AG08395 (cell line): Measurements from ENCODE around the gene DNM3.

Experiments
- DNase-seq: peaks from one replicate; pipeline ENCODE4 v3.0.0; 2012; ENCODE audit warnings: mixed read lengths, low spot score

The DNM3 gene

DNA sequence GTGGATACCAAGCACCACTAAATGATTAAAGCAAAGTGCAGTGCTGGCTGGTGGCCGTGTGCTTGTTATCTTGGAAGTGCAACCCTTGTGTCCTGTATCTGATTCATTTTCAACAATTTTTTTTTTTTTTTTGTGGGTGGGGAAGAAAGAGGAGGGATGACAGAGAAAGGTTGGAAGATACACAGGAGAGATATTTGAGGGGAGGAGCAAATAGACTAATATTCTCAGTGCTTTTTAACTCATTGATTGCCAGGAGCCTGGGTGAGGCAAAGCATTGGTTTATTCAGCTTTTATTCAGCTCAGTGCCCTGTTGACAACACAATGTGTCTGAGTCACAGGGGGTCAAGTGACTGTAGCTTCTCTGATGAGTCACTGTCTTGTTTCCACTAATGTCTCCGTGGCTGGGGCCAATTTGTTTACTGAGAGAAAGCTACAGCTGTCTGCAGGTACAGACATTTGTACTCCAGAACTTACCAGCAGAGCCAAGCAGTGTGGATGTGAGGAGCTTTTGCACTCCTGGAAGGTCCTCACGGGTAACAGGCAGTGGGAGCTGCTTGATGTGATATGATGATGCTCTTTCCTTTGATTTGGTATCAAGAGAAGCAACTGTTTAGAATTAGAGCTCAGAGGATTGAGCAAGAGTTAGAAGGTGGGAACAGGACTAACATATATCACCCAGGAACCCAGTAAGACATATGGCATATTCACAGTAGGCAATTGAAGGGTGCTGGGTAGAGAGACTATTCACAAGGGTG is 23.6 kb upstream of the DNM3 start:
- DNase-seq, result peak; percentile 91

DNA sequence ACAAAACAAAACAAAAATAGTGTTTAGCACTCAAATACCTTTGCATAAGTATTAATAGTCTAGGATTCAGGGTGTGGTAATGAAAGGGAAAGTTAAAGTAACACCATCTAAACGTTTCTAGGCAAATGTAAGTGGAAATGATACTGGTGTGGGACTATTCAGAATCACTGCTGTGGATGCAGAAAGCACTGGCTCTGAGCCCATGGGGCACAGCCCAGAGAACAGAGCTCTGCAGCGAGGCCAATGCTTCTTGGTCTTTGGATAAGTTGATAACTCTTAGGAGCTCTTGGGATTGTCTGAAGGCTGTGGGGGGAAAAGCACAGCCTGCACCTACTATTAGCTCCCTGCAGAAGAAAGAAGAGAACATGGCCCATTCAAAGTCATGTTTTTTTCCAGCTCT is 21.4 kb upstream of the DNM3 start:
- no peak for DNase-seq

DNA sequence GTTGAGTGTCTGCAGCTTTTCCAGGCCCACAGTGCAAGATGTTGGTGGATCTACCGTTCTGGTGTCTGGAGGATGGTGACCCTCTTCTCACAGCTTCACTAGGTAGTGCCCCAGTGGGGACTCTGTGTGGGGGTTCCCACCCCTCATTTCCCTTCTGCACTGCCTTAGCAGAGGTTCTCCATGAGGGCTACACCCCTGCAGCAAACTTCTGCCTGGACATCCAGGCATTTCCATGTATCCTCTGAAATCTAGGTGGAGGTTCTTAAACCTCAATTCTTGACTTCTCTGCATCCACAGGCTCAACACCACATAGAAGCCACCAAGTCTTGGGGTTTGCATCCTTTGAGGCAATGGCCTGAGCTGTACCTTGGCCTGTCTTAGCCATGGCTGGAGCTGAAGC is 14.3 kb upstream of the DNM3 start:
- DNase-seq, result no peak

DNA sequence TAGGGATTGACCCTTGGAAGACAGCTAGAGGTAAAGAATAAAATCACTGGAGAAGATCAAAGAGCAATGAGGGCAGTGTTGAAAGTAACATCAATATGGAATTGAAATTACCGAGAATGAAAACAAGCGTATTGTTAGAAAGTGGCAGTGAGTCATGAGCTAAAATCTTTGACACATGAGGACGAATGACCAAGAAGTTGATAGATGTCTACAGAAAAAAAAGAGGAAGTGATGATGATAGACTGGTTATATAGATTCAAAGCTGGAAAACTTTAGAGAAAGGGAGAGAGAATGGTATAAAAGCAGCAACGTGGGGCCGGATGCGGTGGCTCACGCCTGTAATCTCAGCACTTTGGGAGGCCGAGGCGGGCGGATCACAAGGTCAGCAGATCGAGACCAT is 12.5 kb upstream of the DNM3 start:
- DNase-seq, result no peak

DNA sequence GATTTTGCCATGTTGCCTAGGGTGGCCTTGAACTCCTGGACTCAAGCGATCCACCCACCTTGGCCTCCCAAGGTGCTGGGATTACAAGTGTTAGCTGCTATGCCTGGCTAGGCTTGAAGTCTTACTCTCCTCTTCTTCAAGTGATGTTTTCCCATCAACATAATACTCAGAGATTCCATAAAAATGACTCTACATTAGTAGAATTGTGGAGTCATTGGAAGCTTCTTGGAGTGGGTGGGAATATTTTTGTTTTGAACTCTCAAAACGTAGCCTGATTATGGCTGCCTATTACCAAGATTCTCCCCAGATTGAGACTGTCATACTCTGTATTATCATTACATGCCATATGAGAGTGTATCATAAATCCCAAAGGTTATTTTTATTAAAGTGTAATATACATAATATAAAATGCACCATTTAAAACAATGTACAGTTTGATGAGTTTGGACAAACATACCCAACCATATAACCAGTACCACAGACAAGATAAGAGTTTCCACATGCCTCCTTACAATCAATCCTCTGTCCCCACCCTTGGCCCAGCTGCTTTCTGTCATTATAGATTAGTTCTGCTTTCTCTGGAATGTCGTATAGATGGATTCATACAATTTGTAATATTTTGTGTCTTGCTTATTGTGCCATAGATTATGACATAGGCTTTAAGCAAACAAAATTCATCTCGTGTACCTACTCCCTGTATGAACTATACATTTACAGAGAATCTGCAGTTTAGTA is 8.0 kb upstream of the DNM3 start:
- peak; percentile 12 for DNase-seq

DNA sequence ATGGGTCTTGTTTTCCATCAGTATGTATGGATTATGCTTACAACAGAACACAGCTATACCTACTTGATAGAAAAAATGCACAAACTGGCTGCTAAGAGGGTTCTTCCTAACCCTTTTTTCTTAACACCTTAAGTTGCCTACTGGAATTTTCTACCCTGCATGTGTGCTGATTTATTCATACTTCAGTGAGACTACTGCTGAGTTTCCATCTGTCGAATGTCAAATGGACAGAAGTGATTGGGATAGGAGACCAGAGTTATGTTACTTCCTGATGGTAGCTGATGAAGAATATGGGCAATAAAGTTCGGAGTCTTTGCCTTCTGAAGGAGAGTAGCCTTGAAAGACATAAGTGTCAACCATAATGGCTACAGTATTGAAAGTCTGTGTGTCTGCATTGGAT is 6.5 kb upstream of the DNM3 start:
- DNase-seq, result no peak

DNA sequence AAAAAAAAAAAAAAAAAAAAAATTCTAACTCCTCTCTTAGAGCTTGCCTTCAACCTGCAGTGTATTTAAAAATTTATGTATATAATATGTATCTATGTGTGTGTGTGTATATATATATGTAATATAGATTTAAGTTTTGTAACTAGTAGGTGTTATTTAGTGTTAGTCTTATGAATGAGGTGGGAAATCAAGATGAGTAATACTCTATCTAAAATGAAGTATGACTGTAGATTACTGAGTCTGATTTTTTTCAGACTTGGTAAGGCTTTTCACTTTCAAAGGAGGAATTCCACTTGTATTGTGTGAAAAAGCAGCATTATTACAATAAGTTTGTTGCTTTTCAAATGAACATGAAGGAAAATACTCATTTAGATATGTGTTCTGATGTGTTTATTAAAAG is 5.4 kb upstream of the DNM3 start:
- no peak for DNase-seq

DNA sequence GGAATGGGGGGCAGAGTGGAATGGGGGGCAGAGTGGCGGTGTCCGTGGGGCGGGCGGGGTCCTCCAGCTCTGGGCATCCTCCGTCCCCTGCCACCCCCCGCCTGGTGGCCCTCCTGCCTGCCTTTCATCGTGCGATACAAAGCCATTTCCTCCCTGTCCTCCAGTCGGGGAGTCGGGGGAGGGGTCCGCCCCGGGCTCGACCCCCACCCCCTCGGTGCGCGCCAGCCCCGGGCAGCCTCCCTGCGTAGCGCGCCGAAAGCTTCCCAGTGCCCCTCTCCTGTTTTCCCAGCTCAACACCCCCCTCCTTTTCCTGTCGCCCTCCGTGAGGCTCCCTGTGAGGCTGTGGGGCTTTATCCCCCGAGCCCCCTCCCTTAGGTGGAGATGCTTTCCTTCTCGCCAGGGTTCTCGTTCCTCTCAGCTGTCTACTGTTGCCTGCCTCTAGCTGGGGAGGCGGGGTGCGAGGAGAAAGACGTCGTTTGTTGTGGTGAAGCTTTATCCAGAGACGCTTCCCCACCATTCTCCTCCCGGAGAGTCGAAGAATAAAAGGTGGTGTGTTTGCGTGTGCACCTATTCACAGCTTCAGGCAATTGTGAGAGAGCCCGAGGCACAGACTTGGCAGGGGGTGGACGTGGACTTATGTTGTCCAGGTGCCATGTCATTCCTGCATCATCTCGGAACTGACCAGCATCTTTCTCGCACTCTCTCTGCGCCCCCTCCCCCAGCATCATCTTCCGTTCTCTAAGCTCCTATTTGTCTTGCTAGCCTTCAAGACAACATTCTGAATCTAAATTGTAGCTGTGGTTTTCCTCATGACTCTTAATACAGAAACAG is 848 bp downstream of the DNM3 start:
- no peak for DNase-seq

DNA sequence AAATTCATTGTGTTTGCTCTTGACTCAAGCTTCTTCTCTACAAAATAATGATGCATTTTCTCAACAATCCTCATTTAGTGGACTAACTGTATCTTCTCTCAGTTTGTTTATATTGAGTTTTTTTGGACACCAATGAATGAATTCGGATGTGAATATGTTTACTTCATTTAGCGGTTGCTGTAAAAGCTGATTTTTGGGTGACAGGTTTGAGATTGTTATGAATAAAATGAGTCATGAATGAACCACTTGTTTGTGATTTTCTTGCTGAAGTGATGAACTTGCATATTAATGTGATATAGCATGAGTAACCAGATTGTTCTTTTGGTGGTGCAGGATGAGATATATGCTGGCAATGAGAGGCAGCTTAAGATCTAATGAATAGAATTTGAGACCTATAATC is 3.1 kb downstream of the DNM3 start:
- no peak for DNase-seq

DNA sequence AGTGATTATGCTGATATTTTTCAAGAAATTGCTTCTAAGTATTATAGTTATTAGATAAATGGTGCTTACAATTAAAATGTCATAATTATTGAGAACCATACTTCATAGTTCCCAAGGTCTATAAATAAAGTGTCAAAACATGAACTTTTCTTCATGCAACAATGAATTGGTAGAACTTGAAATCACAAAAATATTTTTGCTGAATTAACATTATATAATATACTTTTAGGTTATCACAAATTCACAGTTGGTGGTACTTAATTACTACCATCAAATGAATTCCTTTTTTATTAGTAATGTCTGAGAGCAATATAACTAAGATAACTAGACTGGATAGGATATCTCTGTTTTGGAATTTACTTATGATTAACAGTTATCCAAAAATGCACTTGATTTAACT is 4.7 kb downstream of the DNM3 start:
- DNase-seq, result no peak

DNA sequence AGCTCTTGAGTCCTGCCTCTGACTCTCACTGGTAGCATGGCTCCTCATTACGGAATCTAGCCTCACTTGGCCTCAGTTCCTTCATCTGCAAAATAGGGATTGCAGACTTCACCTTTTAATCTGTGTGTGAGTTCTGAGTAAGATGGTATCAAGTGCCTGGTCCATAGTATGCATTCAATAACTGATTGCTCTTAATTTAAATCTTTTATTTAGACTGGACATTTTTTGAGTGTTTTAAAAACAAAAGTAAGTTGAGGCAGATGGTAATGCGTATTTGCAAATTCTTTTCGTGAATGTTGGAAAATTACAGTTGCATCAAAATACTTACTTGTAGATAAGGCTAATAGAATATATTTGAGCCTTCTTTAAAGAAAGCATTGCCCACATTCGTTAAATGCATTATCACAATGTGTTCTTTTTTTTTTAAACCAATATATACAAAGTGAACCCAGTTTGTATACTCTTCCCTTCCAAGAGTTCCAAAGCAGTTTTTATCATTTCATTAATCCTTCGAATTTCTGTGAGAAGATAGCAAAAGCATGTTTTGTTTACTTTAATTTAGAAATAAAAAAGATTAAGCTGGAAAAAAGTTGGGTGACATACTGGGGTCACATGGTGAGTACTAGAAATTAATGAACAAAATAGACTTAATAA is 8.1 kb downstream of the DNM3 start:
- no peak for DNase-seq

DNA sequence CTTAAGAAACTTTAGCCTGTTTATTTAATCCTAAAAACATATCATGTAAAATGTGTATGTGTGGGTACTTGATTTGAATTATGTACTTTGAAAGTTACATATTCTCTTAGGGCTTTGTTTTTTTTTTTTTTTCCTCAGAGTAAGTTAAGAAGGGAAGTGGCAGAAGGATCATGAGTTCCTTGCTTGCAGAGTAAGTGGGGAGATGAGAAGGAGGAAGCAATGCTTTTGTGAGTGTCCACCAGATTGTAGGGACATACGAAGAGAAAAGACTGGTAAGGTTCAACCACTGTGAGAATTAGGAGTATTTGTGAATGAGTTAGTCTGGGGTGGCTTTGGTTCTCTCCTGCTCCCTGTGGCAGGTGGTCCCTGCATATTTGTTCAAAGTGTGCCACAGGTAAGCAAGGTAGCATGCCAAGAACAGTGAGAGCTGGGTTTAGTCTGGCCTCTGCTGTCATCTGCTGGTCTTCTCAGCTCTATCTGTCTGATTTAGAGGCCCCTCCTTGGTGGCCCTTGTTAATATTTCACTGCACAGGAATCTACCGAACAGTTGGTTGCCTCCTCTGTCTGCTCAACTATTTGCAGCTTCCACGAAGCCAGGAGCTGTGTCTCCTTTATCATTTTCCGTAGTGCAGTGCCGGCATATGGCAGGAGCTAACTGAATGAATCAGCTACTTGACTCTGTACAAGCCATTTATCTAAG is 9.5 kb downstream of the DNM3 start:
- no peak for DNase-seq

DNA sequence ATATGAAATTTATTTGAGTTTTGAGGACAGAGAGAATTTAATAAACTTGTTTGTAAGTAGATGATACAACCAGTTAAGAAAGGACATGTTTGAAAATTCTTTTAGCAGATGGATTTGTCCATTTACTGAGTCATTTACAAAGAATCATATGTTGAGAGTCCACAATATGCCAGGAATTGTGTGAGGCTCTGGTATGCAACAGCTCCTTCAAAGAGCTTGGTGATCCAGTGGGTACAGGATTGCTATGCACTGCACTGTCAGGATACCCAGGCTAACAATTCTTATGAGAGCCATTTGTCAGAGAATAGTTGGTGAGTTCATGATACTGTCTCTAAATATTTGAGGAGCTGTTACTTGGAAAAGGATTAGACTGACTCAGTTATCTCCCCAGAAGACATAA is 11.0 kb downstream of the DNM3 start:
- peak; percentile 81 for DNase-seq

DNA sequence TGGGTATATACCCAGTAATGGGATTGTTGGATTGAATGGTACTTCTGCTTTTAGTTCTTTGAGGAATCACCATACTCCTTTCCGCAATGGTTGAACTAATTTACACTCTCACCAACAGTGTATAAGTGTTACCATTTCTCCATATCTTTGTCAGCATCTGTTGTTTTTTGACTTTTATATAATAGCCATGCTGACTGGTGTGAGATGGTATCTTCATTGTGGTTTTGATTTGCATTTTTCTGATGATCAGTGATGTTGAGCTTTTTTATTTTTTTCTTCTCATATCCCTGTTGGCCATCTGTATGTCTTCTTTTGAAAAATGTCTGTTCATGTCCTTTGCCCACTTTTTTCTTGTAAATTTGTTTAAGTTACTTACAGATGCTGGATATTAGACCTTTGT is 14.1 kb downstream of the DNM3 start:
- no peak for DNase-seq

DNA sequence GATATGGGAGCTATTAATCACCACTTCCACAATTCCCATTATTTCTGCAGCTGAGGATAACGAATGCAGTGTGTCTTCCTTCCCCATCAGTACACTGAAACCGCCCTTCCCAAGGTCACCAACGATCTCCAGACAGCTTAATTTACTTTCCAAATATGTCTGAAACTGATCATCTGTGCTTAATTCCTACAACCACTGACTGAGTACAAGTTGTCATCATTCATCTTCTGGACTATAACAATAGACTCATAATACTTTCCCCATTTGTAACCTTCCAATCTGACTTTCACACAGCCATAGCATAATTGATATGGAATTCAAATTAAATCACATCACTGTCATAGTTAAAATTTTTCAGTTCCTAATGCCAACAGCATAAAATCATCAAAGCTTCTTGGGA is 17.4 kb downstream of the DNM3 start:
- no peak for DNase-seq

DNA sequence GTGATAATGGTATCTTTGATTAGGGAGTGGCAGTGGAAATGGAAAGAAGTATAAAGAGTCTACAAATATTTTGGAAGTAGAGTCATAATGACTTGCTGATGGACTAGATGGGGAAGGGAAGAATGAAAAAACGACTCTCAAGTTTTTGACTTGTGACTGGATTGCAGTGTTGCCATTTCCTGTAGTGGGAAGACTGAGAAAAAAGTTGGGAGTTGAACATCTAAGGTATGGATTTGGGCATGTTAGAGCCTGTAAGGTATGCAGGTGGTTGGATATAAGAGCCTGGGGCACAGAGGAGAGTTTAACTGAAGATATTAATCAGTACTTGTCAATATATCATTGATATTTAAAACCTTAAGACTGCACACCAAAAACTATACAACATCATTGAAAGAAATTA is 19.4 kb downstream of the DNM3 start:
- no peak for DNase-seq

DNA sequence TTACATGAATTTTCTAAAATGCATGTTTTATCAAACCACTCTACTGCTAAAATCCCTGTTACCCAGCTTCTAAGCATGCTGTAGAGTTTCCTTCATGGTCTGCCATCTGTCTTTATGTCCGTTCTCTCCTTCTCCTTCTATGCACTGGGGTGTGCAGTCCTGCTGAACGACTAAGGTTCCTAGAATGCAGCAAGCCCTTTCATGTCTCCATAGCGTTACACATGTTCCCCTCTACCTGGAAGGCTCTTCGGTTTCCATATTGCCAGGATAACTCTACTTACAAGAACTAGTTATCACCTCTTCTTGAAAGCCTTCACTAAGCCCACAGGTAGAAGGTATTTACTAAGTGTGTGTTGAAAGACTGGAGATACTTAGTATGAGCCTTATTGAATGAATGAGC is 22.2 kb downstream of the DNM3 start:
- no peak for DNase-seq

DNA sequence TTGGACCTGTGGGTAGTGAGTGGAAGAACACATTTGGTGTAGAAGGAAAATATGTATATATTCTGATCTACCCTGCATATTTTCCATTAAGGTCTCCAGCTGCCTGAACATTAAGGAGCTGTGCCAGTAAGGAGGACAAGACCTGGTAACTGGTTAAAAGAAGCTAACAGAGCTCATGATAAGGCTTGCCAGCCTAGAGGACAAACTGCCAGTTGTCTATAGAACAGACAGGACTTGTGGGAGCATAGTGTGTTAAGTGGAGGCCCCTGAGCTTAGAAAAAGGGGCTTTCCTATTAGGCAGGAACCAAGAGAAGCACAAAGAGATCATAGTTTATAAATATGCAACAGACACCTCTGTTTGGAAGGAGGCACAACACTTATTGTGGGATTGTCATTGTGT is 23.0 kb downstream of the DNM3 start:
- DNase-seq, result no peak

DNA sequence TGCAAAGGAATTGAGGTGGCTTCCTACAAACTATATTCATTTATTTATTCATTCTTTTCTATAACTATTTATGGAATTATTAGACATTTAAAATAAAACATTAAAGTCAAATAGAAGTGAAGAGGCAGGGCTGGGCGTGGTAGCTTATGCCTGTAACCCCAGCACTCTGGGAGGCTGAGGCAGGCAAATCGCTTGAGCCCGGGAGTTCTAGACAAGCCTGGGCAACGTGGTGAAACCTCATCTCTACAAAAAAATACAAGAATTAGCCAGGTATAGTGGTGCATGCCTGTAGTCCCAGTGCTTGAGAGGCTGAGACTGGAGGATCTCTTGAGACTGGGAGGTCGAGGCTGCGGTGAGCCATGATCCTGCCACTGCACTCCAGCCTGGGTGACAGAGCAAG is 23.8 kb downstream of the DNM3 start:
- DNase-seq, result no peak

DNA sequence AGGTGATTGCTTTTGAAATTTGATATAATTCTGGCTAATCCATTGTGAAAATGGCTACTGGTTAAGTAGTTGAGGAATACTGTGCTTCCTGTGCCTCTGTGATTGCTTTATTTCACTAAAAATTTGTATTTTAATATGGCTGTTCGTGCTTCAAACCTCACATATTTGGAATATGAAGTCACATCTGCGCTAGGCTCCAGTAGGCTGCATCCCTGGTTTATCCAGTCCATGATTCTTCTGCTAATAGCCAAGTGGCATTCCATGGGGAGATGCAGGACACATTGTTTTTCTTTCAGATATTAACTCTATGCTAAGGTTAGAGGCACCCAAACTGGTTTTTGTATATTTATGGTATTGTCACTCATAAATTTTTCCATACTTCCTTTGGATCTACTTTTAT is 25.9 kb downstream of the DNM3 start:
- no peak for DNase-seq

DNA sequence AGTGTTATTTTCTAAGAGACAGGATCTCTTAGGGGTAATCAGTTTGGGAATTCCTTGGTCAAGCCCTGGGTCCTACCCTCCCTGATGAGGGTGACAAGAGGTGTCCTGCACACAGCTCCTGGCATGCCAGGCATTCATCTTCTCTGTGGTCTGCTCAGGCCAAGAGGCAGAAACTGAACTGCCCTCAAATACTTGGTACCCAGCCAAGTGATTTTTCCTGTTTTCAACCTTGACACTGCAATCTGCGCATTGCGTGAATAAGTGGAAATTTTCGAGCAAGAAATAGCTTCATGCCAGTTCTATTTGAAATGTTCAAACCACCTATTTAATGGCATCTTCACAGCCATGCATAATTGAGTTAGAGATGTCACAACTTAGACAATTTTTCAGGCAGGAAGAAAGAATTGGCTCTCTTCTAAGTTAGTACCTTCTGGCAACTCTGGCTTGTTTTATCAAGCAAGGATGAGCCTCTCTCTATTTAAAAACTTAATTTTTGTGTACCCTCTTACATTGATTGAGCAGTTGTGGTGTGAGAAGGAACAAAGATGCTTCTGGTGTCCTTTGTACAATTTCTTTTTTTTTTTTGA is 27.0 kb downstream of the DNM3 start:
- no peak for DNase-seq

DNA sequence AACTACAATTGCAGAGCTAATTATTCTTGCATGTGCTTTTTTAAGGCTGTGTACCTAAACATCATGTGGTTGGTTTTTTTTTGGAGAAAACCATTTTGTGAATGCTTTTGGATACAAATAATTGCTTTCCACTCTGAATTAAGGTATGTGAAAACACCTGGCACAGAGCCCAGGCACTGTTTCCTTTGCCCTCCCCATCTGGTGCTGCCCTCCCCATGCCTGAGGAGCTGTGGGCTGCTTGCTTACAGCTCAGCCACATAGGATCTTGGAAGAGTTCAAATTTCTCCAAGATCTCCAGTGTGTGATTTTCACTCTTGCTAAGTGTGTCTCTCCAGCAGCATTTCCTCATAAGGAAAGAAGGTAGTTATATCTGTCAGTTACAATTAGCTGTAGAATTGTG is 27.8 kb downstream of the DNM3 start:
- DNase-seq, result no peak
